Measurements from ENCODE around the gene PLEKHG5. TPM values are rescaled to one million over a fixed set of nuclear protein-coding genes. Genes with fewer than 3 reads are reported as not detected.
"Not testable (repeated sequence)": the region's sequence is repeated elsewhere in the genome, so short reads cannot be mapped to it uniquely, and the experiment has no call there.

PLEKHG5 gene
- total and polyA plus RNA-seq, 2 donors (not counting 1 experiment from before 2014, with no cell fraction given), result 0.42 to 3.3 TPM

- H3K27me3 ChIP-seq (ENCODE audit: control insufficient read depth, insufficient read depth, low read length), result peaks cover 28% of the 10 kb centered on the region
- H2AFZ ChIP-seq (ENCODE audit: low read length), result no peak overlapping the region
- H3K27ac ChIP-seq (ENCODE audit: insufficient read depth, low read length), result no peak overlapping the region
- no peaks in the 10 kb centered on the region for H3K36me3 ChIP-seq (ENCODE audit: control insufficient read depth, insufficient read depth, low read length)
- no peak for TF ChIP-seq CTCF (conservative IDR thresholded peaks at IDR 0.05 in 1 of 2, IDR thresholded peaks at IDR 0.05 in 1 of 2; ENCODE audit: low read depth in 1 of 2, low read length in 2 of 2)
- peak; percentile 93 for TF ChIP-seq EZH2 (IDR thresholded peaks at IDR 0.05; ENCODE audit: low read length, missing control alignments)
- no peak overlapping the region for H3K4me3 ChIP-seq (replicated peaks in 1 of 4; ENCODE audit: control extremely low read depth in 1 of 4, insufficient read depth in 1 of 4, low read depth in 3 of 4, low read length in 4 of 4)
- no peaks in the 10 kb centered on the region for H3K9me3 ChIP-seq (ENCODE audit: control insufficient read depth, insufficient read depth, low read depth, low read length)
- H3K4me1 ChIP-seq (ENCODE audit: control insufficient read depth, extremely low read depth, insufficient read depth, low read length), result no peaks in the 10 kb centered on the region
- no peak overlapping the region for H3K9ac ChIP-seq (ENCODE audit: insufficient read depth, low read length)
- no peak overlapping the region for H3K4me2 ChIP-seq (ENCODE audit: extremely low read depth, insufficient read depth, low read length)
- no peaks in the 10 kb centered on the region for H4K20me1 ChIP-seq (ENCODE audit: control insufficient read depth, extremely low read depth, insufficient read depth, low read length)
- no peaks in the 10 kb centered on the region for H3K79me2 ChIP-seq (ENCODE audit: control insufficient read depth, insufficient read depth, low read length)
- DNase-seq (ENCODE audit: low read depth in 2 of 2), result peak in 1 of 2 donors; percentile 35
Observed at GRCh38 chr1:6454856-6455751, 36.4 kb downstream of the PLEKHG5 start.

- DNase-seq (ENCODE audit: low read depth in 2 of 2), result peak; percentile 23
- H3K27ac ChIP-seq (ENCODE audit: insufficient read depth, low read length); H2AFZ ChIP-seq (ENCODE audit: low read length); H3K9me3 ChIP-seq (ENCODE audit: control insufficient read depth, insufficient read depth, low read depth, low read length); H4K20me1 ChIP-seq (ENCODE audit: control insufficient read depth, extremely low read depth, insufficient read depth, low read length); H3K9ac ChIP-seq (ENCODE audit: insufficient read depth, low read length); H3K4me1 ChIP-seq (ENCODE audit: control insufficient read depth, extremely low read depth, insufficient read depth, low read length); H3K4me3 ChIP-seq (replicated peaks in 1 of 4; ENCODE audit: control extremely low read depth in 1 of 4, insufficient read depth in 1 of 4, low read depth in 3 of 4, low read length in 4 of 4); H3K36me3 ChIP-seq (ENCODE audit: control insufficient read depth, insufficient read depth, low read length); H3K4me2 ChIP-seq (ENCODE audit: extremely low read depth, insufficient read depth, low read length); H3K79me2 ChIP-seq (ENCODE audit: control insufficient read depth, insufficient read depth, low read length): not testable (repeated sequence)
- peak; percentile 35 for TF ChIP-seq EZH2 (IDR thresholded peaks at IDR 0.05; ENCODE audit: low read length, missing control alignments)
- H3K27me3 ChIP-seq (ENCODE audit: control insufficient read depth, insufficient read depth, low read length), result peaks cover 30% of the 10 kb centered on the region
Observed at GRCh38 chr1:6453895-6454855, 37.3 kb downstream of the PLEKHG5 start.

- no peak overlapping the region for H2AFZ ChIP-seq (ENCODE audit: low read length)
- H3K4me3 ChIP-seq (replicated peaks in 1 of 4; ENCODE audit: control extremely low read depth in 1 of 4, insufficient read depth in 1 of 4, low read depth in 3 of 4, low read length in 4 of 4), result no peak overlapping the region
- peaks cover 48% of the 10 kb centered on the region for H3K27me3 ChIP-seq (ENCODE audit: control insufficient read depth, insufficient read depth, low read length)
- H4K20me1 ChIP-seq (ENCODE audit: control insufficient read depth, extremely low read depth, insufficient read depth, low read length), result no peaks in the 10 kb centered on the region
- no peak overlapping the region for H3K9ac ChIP-seq (ENCODE audit: insufficient read depth, low read length)
- no peaks in the 10 kb centered on the region for H3K4me1 ChIP-seq (ENCODE audit: control insufficient read depth, extremely low read depth, insufficient read depth, low read length)
- H3K36me3 ChIP-seq (ENCODE audit: control insufficient read depth, insufficient read depth, low read length), result no peaks in the 10 kb centered on the region
- no peaks in the 10 kb centered on the region for H3K9me3 ChIP-seq (ENCODE audit: control insufficient read depth, insufficient read depth, low read depth, low read length)
- no peak for TF ChIP-seq EZH2 (IDR thresholded peaks at IDR 0.05; ENCODE audit: low read length, missing control alignments)
- TF ChIP-seq CTCF (conservative IDR thresholded peaks at IDR 0.05 in 1 of 2, IDR thresholded peaks at IDR 0.05 in 1 of 2; ENCODE audit: low read depth in 1 of 2, low read length in 2 of 2), result no peak
- H3K27ac ChIP-seq (ENCODE audit: insufficient read depth, low read length), result no peak overlapping the region
- no peak overlapping the region for H3K4me2 ChIP-seq (ENCODE audit: extremely low read depth, insufficient read depth, low read length)
- no peaks in the 10 kb centered on the region for H3K79me2 ChIP-seq (ENCODE audit: control insufficient read depth, insufficient read depth, low read length)
- no peak for DNase-seq (ENCODE audit: low read depth in 2 of 2)
Observed at GRCh38 chr1:6450943-6451373, 40.5 kb downstream of the PLEKHG5 start.

- H3K27me3 ChIP-seq (ENCODE audit: control insufficient read depth, insufficient read depth, low read length), result peaks cover 45% of the 10 kb centered on the region
- not testable (repeated sequence) for H3K9ac ChIP-seq (ENCODE audit: insufficient read depth, low read length); H2AFZ ChIP-seq (ENCODE audit: low read length); H3K9me3 ChIP-seq (ENCODE audit: control insufficient read depth, insufficient read depth, low read depth, low read length); H3K4me1 ChIP-seq (ENCODE audit: control insufficient read depth, extremely low read depth, insufficient read depth, low read length); H3K36me3 ChIP-seq (ENCODE audit: control insufficient read depth, insufficient read depth, low read length); H3K79me2 ChIP-seq (ENCODE audit: control insufficient read depth, insufficient read depth, low read length); H3K4me3 ChIP-seq (replicated peaks in 1 of 4; ENCODE audit: control extremely low read depth in 1 of 4, insufficient read depth in 1 of 4, low read depth in 3 of 4, low read length in 4 of 4); H4K20me1 ChIP-seq (ENCODE audit: control insufficient read depth, extremely low read depth, insufficient read depth, low read length); H3K27ac ChIP-seq (ENCODE audit: insufficient read depth, low read length); DNase-seq (ENCODE audit: low read depth in 2 of 2); H3K4me2 ChIP-seq (ENCODE audit: extremely low read depth, insufficient read depth, low read length)
Observed at GRCh38 chr1:6450486-6450885, 41.0 kb downstream of the PLEKHG5 start.
